Astrocyte of the hippocampus (primary cell): Measurements from ENCODE around the gene PGK1.
A peak's percentile ranks its signal among the peaks of the same experiment; 100 is the strongest.
"Not testable (repeated sequence)": the region's sequence is repeated elsewhere in the genome, so short reads cannot be mapped to it uniquely, and the experiment has no call there.

Experiments
- DNase-seq: peaks from one replicate; pipeline ENCODE4 v3.0.0; 2011; ENCODE audit warnings: low read depth, low spot score

PGK1 gene

GRCh38 chrX:78103623-78104446 is at the start of gene PGK1:
Gene PGK1, plus strand, starts transcription at chrX:78104248. Its CDS starts 93 bp downstream, at chrX:78104341.
- peak; percentile 97 for DNase-seq

- DNase-seq, result no peak
These were observed 40.4 kb upstream of the PGK1 start for GRCh38 chrX:78063687-78064086.

GRCh38 chrX:78064152-78064551 is 39.9 kb upstream of the PGK1 start:
- DNase-seq, result no peak

- DNase-seq, result peak; percentile 66
These were observed 39.1 kb upstream of the PGK1 start for GRCh38 chrX:78064698-78065601.

GRCh38 chrX:78066110-78066509 is 37.9 kb upstream of the PGK1 start:
- DNase-seq, result peak; percentile 66

GRCh38 chrX:78071331-78071730 is 32.7 kb upstream of the PGK1 start:
- no peak for DNase-seq

GRCh38 chrX:78073147-78074077 is 30.6 kb upstream of the PGK1 start:
- not testable (repeated sequence) for DNase-seq

GRCh38 chrX:78074088-78074487 is 30.0 kb upstream of the PGK1 start:
- DNase-seq, result no peak

GRCh38 chrX:78075787-78076389 is 28.2 kb upstream of the PGK1 start:
- DNase-seq, result no peak

- DNase-seq, result not testable (repeated sequence)
These were observed 22.6 kb upstream of the PGK1 start for GRCh38 chrX:78081413-78081812.

GRCh38 chrX:78092296-78092695 is 11.8 kb upstream of the PGK1 start:
- peak; percentile 72 for DNase-seq

- DNase-seq, result no peak
These were observed 5.9 kb upstream of the PGK1 start for GRCh38 chrX:78098108-78098507.

GRCh38 chrX:78102091-78102490 is 2.0 kb upstream of the PGK1 start:
- DNase-seq, result no peak

- no peak for DNase-seq
These were observed 936 bp upstream of the PGK1 start for GRCh38 chrX:78103001-78103622.

- DNase-seq, result peak; percentile 40
These were observed 564 bp downstream of the PGK1 start for GRCh38 chrX:78104447-78105176.

GRCh38 chrX:78105944-78106650 is 2.0 kb downstream of the PGK1 start:
- no peak for DNase-seq

- no peak for DNase-seq
These were observed 2.6 kb downstream of the PGK1 start for GRCh38 chrX:78106651-78106986.

GRCh38 chrX:78109458-78109857 is 5.4 kb downstream of the PGK1 start:
- no peak for DNase-seq
